GM23338 (cell line): ENCODE results near the gene PILRB. TPM values are rescaled to one million over a fixed set of nuclear protein-coding genes. Genes with fewer than 3 reads are reported as not detected.

Experiments
- ATAC-seq: fragments of 200-7000 bp; cut with Tn5 transposase; 3 replicates; pipeline ENCODE4 v1.9.1; 2020
- DNase-seq: peaks from one replicate; pipeline ENCODE4 v3.0.0-alpha.2; 2015; ENCODE audit warnings: low spot score
- H2AFZ ChIP-seq: fragments of 200-600 bp; sonication (generic); 2 replicates; pipeline ENCODE4 v1.8.0; 2016; ENCODE audit warnings: antibody characterized with exemption, mild to moderate bottlenecking, moderate library complexity
- H3F3A ChIP-seq: fragments of 200-600 bp; sonication (generic); replicated peaks from 2 replicates; pipeline ENCODE4 v1.8.0; 2017; ENCODE audit warnings: antibody characterized with exemption, mixed run types, low read depth
- H3K27ac ChIP-seq: fragments of 200-600 bp; sonication (generic); 2 replicates; pipeline ENCODE4 v1.6.1; 2016; ENCODE audit warnings: low read depth
- H3K27me3 ChIP-seq: fragments of 200-600 bp; sonication (generic); 2 replicates; pipeline ENCODE4 v1.8.0; 2016; ENCODE audit warnings: mild to moderate bottlenecking, mixed run types, moderate library complexity; ENCODE audit not compliant: insufficient read depth
- H3K36me3 ChIP-seq: fragments of 200-600 bp; sonication (generic); 2 replicates; pipeline ENCODE4 v1.8.0; 2016; ENCODE audit warnings: mild to moderate bottlenecking; ENCODE audit not compliant: insufficient read depth
- H3K4me1 ChIP-seq: fragments of 200-600 bp; sonication (generic); 2 replicates; pipeline ENCODE4 v1.8.0; 2016; ENCODE audit warnings: mild to moderate bottlenecking, moderate library complexity; ENCODE audit not compliant: insufficient read depth
- H3K4me2 ChIP-seq: fragments of 200-600 bp; sonication (generic); 2 replicates; pipeline ENCODE4 v1.7.1; 2017; ENCODE audit warnings: mixed run types
- H3K4me3 ChIP-seq: fragments of 200-600 bp; sonication (generic); 2 replicates; pipeline ENCODE4 v1.6.1; 2016; ENCODE audit warnings: mixed run types
- H3K79me2 ChIP-seq: fragments of 200-600 bp; sonication (generic); replicated peaks from 2 replicates; pipeline ENCODE4 v1.8.0; 2017; ENCODE audit warnings: mild to moderate bottlenecking; ENCODE audit not compliant: insufficient read depth
- H3K9me2 ChIP-seq: fragments of 200-600 bp; sonication (generic); 2 replicates; pipeline ENCODE4 v1.8.0; 2017; ENCODE audit not compliant: insufficient read depth
- H4K20me1 ChIP-seq: fragments of 200-600 bp; sonication (generic); replicated peaks from 2 replicates; pipeline ENCODE4 v1.8.0; 2017; ENCODE audit warnings: mild to moderate bottlenecking; ENCODE audit not compliant: insufficient read depth
- H3K27ac Mint-ChIP-seq: 2 replicates; pipeline ENCODE4 v1.8.0; 2020; ENCODE audit warnings: inconsistent platforms, mild to moderate bottlenecking, moderate library complexity, mixed read lengths
- H3K27me3 Mint-ChIP-seq: 3 replicates; pipeline ENCODE4 v1.8.0; 2022; ENCODE audit warnings: low read depth, mild to moderate bottlenecking, moderate library complexity, mixed read lengths, inconsistent platforms; ENCODE audit not compliant: insufficient read depth, poor library complexity
- H3K36me3 Mint-ChIP-seq: 3 replicates; pipeline ENCODE4 v1.8.0; 2021; ENCODE audit warnings: low read depth, mild to moderate bottlenecking, inconsistent platforms, moderate library complexity, mixed read lengths
- H3K4me1 Mint-ChIP-seq: 3 replicates; pipeline ENCODE4 v1.8.0; 2020; ENCODE audit warnings: mild to moderate bottlenecking, inconsistent platforms, mixed read lengths
- H3K4me3 Mint-ChIP-seq: 3 replicates; pipeline ENCODE4 v1.8.0; 2021; ENCODE audit warnings: moderate library complexity, mild to moderate bottlenecking, inconsistent platforms, mixed read lengths
- H3K9me3 Mint-ChIP-seq: 3 replicates; pipeline ENCODE4 v1.8.0; 2020; ENCODE audit warnings: moderate library complexity, mild to moderate bottlenecking, inconsistent platforms, mixed read lengths
- CREB1 ChIP-seq: fragments of 250-450 bp; sonication (Bioruptor Pico); IDR thresholded peaks from 2 replicates; pipeline ENCODE4 v1.5.0; 2020; ENCODE audit warnings: low read depth, mild to moderate bottlenecking, moderate library complexity
- ETS1 ChIP-seq: IDR thresholded peaks from 2 replicates; pipeline ENCODE4 v1.6.1; 2016; ENCODE audit warnings: antibody characterized with exemption
- EZH2 ChIP-seq: fragments of 200-600 bp; sonication (generic); IDR thresholded peaks from one replicate; pipeline ENCODE4 v1.8.0; 2017; ENCODE audit warnings: antibody characterized with exemption, mild to moderate bottlenecking, low read depth; ENCODE audit not compliant: unreplicated experiment
- EZH2phosphoT487 ChIP-seq: fragments of 200-600 bp; sonication (generic); IDR thresholded peaks from one replicate; pipeline ENCODE4 v1.8.1; 2018; ENCODE audit warnings: antibody characterized with exemption; ENCODE audit not compliant: unreplicated experiment
- POLR2AphosphoS5 ChIP-seq: IDR thresholded peaks from 2 replicates; pipeline ENCODE4 v1.6.1; 2016; ENCODE audit warnings: antibody characterized with exemption, low read depth
- REST ChIP-seq: IDR thresholded peaks from one replicate; pipeline ENCODE4 v1.6.1; 2018; ENCODE audit warnings: antibody characterized with exemption; ENCODE audit not compliant: unreplicated experiment
- STAT1 ChIP-seq: IDR thresholded peaks from one replicate; pipeline ENCODE4 v1.6.1; 2016; ENCODE audit warnings: antibody characterized with exemption; ENCODE audit not compliant: unreplicated experiment
- ZNF114 ChIP-seq: fragments of 250-450 bp; sonication (Bioruptor Pico); IDR thresholded peaks from 2 replicates; pipeline ENCODE4 v1.5.0; 2020; ENCODE audit warnings: mild to moderate bottlenecking, moderate library complexity
- ZNF331 ChIP-seq: fragments of 250-450 bp; sonication (Bioruptor Pico); IDR thresholded peaks from 2 replicates; pipeline ENCODE4 v1.5.0; 2020; ENCODE audit warnings: low read depth, mild to moderate bottlenecking, moderate library complexity
- polyA plus RNA-seq: library from polyadenylated mRNA; unstranded; fragments of >200 nt; fragmentation: Nextera tagmentation; extraction: Ambion mirVana; gene quantifications from 2 replicates; pipeline ENCODE4 v1.2.1, GENCODE V29; 2016
- total RNA-seq: library from RNA; depleted of rRNA; stranded (reverse); fragments of >200 nt; shearing (Covaris generic); gene quantifications from 2 replicates; pipeline ENCODE4 v1.2.3, GENCODE V29; 2014
- TF ChIP-seq, protein P1 (sequence below), 2 experiments: fragments of 200-600 bp in 1 of 2; sonication (generic) in 1 of 2; conservative IDR thresholded peaks; 2 replicates each; pipeline versions ENCODE4 v1.5.1 to v1.6.1; 2016 to 2017; ENCODE audit warnings: antibody characterized with exemption in 2 of 2, low read depth in 2 of 2, mild to moderate bottlenecking in 2 of 2, moderate library complexity in 1 of 2

The PILRB gene
- total and polyA plus RNA-seq, 2 experiments from 2014 or later: 25.3 to 43.0 TPM

DNA sequence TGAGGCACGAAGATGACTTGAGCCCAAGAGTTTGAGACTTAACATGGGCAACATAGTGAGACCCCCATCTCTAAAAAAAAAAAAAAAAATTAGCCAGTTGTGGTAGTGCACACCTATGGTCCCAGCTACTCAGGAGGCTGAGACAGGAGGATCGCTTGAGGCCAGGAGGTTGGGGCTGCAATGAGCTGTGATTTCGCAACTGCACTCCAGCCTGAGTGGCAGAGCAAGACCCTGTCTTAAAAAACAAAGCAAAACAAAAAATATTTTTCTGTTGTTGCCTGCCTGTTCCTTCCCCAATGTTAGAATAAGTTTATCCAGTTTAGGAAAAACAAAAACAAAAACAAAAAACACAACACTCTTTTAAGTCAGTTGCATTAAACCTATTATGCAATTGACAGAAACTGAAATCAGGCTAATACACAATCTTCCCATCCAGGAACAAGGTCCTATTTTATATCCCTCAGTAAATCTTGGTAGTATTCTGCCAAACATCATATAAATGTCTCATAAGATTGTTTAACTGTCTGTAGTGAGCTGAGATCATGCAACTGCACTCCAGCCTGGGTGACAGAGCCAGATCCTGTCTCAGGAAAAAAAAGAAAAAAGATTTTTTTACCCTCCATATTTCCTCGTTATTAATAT lies 20.3 kb downstream of the PILRB start:
- TF ChIP-seq, protein P1, sequence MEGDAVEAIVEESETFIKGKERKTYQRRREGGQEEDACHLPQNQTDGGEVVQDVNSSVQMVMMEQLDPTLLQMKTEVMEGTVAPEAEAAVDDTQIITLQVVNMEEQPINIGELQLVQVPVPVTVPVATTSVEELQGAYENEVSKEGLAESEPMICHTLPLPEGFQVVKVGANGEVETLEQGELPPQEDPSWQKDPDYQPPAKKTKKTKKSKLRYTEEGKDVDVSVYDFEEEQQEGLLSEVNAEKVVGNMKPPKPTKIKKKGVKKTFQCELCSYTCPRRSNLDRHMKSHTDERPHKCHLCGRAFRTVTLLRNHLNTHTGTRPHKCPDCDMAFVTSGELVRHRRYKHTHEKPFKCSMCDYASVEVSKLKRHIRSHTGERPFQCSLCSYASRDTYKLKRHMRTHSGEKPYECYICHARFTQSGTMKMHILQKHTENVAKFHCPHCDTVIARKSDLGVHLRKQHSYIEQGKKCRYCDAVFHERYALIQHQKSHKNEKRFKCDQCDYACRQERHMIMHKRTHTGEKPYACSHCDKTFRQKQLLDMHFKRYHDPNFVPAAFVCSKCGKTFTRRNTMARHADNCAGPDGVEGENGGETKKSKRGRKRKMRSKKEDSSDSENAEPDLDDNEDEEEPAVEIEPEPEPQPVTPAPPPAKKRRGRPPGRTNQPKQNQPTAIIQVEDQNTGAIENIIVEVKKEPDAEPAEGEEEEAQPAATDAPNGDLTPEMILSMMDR (conservative IDR thresholded peaks at IDR 0.05; ENCODE audit: low read depth in 2 of 2): no peak
- TF ChIP-seq EZH2: no peak
- TF ChIP-seq ZNF114 (CRISPR knock-in tag): no peak
- no peak for TF ChIP-seq POLR2AphosphoS5
- TF ChIP-seq REST: no peak
- no peak for TF ChIP-seq STAT1
- no peak for TF ChIP-seq CREB1 (CRISPR knock-in tag)
- no peak for TF ChIP-seq ZNF331 (CRISPR knock-in tag)
- TF ChIP-seq ETS1: no peak
- TF ChIP-seq EZH2phosphoT487: no peak
- Histone ChIP-seq H3F3A (no peaks in the 10 kb centered on the region), H3K9me2 (0 out of 2 replicates have a peak, but pooled peaks cover 4% of the 10 kb centered on the region), H3K27me3 (peaks cover 12% of the 10 kb centered on the region; the same call in 1 of the 2 replicates), H4K20me1 (no peaks in the 10 kb centered on the region), H2AFZ (no peak overlapping the region), H3K36me3 (no peaks in the 10 kb centered on the region), H3K4me3 (no peak overlapping the region), H3K27ac (no peak overlapping the region), H3K4me2 (no peak overlapping the region), H3K4me1 (no peaks in the 10 kb centered on the region), H3K79me2 (no peaks in the 10 kb centered on the region)
- H3K4me3 Mint-ChIP-seq: no peak overlapping the region
- H3K36me3 Mint-ChIP-seq: no peaks in the 10 kb centered on the region; the same call in 2 of the 3 replicates
- H3K4me1 Mint-ChIP-seq: peaks cover 13% of the 10 kb centered on the region; the same call in 2 of the 3 replicates
- ATAC-seq: no peak
- H3K27me3 Mint-ChIP-seq: peaks cover 11% of the 10 kb centered on the region
- H3K9me3 Mint-ChIP-seq: no peaks in the 10 kb centered on the region; the same call in 2 of the 3 replicates
- no peak overlapping the region for H3K27ac Mint-ChIP-seq
- DNase-seq: no peak
